Measurements from ENCODE around the gene HLA-DRB5. TPM values are rescaled to one million over a fixed set of nuclear protein-coding genes. Genes with fewer than 3 reads are reported as not detected.

HLA-DRB5 gene
- total and polyA plus RNA-seq, 2 of the 8 experiments (the other 6 are each of a cell fraction or from before 2014, with no cell fraction given) = 0.83 to 1.4 TPM

- no peak for TF ChIP-seq CHD7 (IDR thresholded peaks at IDR 0.05; ENCODE audit: insufficient replicate concordance, low read length)
- no peak for TF ChIP-seq NRF1 (IDR thresholded peaks at IDR 0.05; ENCODE audit: low read depth, low read length)
- no peak for TF ChIP-seq CHD2 (IDR thresholded peaks at IDR 0.05; ENCODE audit: low read length)
These were observed 35.4 kb upstream of the HLA-DRB5 start (continued) for GRCh38 chr6:32565511-32565910.
